GM19397 (cell line): Measurements from ENCODE around the gene SLC25A44.
A peak's percentile ranks its signal among the peaks of the same experiment; 100 is the strongest.

ENCODE experiments used
- ATAC-seq: cut with Tn5 transposase; IDR thresholded peaks from one replicate; pipeline ENCODE4 v1.9.1; 2021; ENCODE audit warnings: mild to moderate bottlenecking, moderate library complexity; ENCODE audit not compliant: unreplicated experiment

SLC25A44 gene, protein sequence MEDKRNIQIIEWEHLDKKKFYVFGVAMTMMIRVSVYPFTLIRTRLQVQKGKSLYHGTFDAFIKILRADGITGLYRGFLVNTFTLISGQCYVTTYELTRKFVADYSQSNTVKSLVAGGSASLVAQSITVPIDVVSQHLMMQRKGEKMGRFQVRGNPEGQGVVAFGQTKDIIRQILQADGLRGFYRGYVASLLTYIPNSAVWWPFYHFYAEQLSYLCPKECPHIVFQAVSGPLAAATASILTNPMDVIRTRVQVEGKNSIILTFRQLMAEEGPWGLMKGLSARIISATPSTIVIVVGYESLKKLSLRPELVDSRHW

DNA sequence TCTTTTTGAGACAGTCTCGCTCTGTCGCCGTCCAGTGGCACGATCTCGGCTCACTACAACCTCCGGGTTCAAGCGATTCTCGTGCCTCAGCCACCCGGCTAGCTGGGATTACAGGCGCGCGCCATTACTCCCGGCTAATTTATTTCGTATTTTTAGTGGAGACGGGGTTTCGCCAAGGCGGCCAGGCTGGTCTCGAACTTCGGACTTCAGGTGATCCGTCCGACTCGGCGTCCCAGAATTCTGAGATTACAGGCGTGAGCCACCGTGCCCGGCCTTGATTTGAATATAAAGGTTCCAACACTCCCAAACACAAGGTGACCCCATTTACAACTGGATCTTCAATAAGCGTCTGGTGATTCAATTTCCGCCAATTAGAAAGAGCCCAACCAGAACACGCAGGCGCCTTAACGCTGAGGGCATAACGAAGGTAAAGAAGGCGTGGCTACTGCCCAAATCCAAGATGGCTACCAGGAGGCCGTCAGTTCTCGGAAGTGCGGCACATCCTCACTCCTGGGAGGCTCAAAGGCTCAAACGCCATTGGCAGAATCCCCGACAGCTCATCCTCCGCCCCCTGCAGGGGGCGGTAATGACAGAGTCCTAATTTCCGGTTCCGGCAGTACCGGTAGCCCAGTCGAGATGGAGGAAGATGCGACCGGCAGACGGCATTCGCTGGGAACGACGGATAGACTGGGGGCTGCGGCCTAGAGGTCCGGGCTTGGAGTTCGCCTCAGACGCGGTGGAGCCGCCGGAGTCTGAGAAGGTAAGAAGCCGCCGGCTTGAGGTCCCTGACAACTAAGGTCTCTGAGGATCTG is at the start of gene SLC25A44:
TSS of gene SLC25A44 (plus strand) at position 617 of the 812 bp plus-strand sequence. CDS start 5,744 bp downstream, outside the sequence.
- ATAC-seq: peak; percentile 93

DNA sequence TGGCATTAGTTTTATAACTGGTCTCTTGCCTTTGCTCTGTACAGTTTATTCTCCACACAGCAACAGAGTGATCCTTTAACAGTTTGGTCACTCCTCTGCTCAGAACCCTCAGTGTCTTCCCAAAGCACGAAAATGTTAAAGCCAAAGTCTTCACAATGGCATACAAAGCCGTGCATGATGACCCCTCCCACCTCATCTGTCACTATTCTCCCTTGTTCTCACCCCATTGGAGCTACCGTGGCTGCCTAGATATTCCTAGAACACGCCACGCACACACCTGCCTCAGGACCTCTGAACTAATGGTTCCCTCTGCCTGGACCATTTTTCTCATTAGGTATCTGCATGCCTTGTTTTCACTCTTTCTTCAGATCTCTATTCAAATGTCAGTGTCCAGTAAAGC is 49.2 kb upstream of the SLC25A44 start:
- no peak for ATAC-seq

DNA sequence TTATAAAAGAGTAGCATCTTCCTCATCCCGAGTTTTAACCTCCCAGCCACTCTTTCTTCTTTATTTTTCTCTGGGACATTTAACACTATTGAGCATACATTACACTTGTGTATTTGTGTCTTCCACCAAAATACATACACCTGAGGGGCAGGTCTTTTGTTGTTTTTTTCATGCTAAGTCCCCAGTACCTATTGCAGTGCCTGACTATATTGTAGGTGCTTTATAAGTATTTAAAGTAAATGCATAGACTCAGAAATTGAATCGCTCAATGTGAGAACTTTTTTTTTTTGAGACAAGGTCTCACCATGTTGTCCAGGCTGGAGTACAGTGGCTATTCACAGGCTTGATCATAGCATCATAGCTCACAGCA is 48.3 kb upstream of the SLC25A44 start:
- no peak for ATAC-seq

DNA sequence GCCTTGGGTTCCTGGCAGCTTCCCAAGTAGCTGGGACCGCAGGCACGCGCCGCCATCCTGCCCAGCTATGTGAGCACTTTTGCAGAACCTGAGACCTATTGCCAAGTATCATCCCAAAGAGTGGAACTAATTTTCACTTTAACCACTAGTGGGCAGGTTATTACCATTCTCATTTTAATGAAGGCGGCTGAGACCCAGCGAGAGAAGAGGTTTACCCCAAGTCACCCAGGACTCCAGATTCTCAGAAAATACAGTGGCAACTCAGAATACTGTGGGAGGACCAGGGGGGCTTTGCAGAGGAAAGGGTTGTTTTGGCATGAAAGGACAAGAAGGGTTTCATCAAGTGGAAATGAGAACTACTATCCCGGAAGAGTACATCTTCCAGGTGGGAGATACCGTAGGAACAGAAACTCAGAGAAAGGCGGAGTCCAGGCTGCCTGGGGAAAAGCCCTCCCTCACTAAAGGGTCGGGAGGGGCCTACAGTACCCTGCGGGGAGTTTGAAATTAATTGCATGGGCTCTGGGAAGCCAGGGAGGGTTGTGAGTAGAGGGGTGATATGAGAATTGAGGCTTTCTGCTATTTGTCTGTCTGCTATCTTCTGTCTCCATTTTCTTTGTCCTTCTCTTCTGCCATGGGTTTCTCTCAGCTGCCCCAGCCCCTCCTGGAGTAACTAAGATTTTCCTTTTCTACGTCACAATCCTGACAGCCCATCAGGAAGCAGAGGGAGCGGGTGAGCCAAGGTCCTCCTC is 47.7 kb upstream of the SLC25A44 start:
- ATAC-seq: no peak

DNA sequence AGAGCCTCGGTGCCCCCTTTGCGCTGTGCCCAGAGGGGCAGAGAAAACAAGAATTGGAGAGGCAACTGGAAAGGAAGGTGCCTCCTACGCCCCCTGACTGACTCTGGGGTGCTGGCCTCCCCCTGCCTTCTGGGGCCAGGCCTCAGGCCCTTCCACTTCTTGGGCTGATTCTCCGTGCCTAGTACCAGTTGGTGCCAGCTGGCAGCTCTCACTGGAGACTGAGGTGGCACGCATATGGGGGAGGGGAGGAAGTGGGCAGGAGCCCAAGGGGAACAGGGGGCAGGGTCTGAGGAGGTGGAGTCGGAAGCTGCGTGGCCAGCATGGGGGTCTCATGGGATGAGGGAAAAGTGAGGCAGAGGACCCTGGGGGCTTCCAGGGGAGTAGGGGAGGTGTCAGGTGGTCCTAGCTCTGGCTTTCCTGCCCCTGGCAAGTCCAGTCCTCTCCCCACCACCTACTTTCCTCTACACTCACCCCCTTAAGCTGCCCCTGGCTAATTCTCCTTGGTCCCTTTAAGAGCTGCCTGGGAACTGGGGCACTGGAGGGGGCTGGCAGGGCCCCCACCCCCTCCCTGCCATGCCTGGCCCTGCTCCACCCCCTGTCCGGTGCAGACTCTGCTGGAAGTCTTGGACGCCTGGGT is 47.0 kb upstream of the SLC25A44 start:
- ATAC-seq: no peak

DNA sequence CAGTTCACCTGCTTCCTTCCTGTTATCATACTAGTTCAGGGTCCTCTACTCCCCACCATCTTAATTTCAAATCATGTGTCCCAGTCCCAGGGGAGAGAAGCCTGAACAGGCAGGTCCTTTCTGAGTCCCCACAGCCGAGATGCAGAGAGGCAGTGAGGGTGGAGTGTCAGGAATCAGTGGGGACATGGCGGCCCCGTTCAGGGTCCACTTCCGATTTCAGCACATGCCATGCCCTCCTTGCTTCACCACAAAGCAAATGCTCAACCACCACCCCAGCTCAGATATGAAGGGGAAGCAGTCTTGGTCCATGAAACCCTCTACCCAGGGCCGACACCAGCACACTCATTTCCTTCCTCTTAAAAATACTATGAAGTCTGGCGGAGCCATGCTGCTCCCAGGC is 45.7 kb upstream of the SLC25A44 start:
- no peak for ATAC-seq

DNA sequence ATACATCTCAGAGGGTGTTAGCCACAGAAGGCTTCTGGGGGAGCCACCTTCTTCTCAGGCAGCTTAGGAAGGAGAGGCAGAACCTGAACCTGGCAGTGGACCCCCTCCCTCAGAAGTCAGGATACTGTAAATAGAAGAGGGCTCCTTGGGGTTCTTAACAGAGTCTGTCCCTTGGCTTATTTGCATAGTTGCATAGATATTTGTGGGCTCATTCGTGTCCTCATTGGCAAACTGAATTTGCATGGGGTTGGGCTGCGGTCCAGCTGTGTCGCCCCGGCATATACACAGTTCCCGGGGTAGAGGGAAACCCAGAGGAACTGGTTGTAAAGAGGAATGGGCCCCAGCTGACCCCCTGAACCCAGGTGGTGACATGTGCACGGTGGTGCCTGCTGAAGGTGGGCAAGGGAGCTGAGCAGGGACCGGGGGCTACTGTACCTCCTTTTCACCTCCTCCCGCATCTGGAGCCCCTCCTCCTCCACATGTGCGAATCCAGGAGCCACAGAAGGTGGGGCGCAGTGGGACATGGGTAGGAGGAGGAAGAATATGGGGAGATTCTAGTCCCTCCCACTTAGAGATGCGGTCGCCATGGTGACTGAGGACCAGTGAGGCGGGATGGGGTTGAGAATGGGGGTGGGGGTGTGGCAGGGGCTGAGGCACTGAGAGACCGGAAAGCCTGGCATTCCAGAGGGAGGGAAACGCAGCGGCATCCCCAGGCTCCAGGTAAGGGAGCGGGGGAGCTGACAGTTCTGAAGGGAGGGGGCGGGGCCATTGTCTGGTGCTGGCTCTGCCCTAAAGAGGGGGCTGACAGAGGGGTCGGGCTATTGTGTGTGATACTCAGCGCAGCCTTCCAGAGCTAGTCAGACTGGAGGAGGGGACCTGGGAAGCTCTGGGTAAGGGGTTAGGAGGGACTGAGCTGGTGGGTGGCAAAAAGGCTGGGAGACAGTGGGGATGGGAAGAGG is 44.3 kb upstream of the SLC25A44 start:
- ATAC-seq: peak; percentile 43

DNA sequence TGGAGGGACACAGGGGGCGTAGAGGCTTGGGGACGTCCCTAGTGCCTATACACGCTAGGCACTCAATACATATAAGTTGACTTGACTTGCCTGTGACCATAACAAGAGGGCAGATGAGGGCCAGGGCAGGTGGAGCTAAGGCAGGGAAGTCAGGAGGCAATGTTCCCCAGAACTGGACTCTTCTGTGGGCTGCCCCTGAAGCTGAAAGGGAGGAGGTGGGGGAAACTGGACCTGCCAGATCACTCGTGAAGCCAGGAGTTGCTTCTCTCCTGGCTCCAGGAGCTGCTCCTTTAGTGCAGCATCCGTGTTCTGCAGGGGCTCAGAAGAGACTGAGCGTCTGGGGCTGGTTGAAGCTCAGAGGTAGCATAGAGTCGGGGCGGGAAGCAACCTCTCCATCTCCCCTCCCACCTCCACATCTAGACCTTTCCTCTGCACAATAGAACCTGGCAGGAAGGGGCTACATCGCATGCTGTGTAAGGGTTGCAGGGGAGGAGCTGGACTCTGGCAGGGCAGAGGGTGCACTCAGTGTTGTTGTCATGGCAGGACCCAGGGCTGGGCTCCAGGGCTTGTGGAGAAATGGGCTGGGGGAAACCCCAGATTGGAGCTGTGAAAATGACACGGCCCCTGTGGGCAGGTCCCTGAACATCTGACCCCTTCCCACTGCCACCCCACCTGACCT is 43.4 kb upstream of the SLC25A44 start:
- no peak for ATAC-seq

DNA sequence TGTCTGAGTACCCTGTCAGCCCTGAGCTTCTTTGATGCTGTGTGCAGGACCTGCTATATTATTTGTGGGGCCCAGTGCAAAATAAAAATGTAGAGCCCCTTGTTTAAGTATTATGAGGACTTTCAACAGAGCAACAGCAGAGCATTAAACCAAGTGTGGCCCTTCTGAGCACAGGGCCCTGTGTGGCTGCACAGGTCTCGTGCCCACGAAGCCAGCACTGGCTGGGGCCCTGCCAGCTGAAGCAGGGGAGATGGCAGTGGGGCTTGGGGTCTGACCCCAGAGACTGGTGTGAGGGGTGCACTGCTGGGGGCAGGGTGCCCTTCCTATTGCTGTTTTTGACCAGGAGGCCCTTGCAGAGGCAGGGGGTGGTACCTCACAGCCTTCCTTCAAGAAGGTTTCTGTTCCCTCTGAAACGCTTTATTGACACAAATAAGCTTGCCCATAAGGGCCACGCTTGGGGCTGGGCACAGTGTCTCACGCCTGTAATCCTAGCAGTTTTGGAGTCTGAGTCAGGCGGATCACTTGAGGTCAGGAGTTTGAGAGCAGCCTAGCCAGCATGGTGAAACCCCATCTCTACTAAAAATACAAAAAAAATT is 42.7 kb upstream of the SLC25A44 start:
- no peak for ATAC-seq

DNA sequence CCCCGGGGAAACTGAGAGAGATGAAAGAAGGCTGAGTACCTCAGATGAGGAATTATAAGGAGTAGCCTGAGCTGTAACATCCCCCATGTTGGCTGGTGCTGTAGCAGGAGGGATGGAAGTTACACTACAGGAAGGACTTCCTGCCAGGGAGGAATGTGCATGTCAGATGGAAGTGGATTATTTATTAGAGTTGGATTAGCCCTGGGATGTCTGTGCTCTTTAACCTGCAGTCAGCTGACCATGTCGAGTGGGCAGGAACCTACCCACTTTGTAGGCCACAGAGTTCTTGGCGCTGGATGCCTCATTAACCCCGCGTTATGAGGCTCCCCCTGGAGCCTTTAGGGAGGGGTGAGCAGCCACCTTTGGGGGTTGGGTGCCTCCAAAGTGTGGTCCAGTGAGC is 41.3 kb upstream of the SLC25A44 start:
- no peak for ATAC-seq

DNA sequence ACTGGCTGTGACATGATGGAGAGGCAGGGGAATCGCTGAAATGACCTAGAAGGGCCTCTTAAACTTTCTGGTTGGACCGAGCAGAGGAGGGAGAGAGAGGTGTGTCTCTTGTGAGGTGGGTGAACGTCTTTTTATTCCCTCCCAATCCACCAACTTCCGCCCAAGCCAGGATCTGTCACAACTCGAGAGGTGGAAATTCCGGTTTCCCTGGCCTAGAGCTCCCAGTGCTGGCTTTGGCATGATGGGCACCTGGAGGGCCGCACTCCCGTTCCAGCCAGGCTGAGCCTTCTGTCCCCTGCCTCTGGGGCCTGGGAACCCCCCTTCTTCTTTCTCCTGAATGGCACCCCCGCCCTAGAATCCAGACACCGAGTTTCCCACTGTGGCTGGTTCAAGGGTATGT is 40.5 kb upstream of the SLC25A44 start, which contains the start of gene SEMA4A:
TSS of gene SEMA4A (plus strand) at position 224 of the 400 bp plus-strand sequence. CDS start 994 bp downstream, outside the sequence.
- ATAC-seq: no peak

DNA sequence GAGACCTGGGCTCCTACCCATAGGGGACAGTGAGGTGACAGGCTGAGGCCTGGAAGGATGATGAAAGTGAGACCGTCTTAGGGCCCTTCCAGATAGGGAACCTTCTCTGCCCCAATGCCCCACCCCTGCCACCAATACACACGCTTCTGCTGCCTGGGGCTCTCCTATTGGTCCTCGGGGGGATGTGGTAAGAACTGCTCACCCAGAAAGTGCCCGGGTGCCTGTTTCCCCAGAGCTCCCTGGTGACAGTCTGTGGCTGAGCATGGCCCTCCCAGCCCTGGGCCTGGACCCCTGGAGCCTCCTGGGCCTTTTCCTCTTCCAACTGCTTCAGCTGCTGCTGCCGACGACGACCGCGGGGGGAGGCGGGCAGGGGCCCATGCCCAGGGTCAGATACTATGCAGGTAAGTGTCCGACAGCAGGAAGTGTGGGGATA is 39.6 kb upstream of the SLC25A44 start:
- peak; percentile 44 for ATAC-seq

DNA sequence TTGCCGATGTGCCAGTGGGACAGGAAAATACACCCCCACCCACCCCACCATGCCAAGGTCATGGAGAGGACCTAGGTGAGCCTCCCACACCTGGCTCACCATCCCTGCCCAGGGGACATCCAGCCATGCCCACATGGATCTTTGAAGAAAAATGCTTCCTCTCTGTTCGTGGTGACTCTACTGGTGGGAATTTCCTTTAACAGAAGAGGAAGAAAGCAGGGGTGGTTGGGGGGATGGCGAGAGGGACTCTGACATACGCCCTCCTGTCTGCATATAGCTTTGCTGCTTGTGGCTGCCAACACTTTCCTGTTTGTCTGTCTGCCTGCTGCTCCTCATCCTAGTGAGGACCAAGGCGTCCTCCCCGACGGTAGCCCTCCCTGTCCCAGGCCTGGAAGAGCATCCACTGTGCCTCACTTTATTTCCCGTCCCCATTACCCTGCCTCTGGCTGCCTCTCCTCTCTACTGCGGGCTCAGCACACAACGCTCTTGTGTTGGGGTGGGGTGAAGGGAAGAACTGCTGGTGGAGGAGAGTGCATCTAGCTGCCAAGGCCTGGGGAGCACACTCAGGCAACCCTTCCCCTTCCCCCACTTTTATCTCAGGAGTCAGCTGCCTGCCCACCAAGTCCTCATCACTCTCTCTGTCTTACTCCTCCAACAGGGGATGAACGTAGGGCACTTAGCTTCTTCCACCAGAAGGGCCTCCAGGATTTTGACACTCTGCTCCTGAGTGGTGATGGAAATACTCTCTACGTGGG is 38.0 kb upstream of the SLC25A44 start:
- no peak for ATAC-seq

DNA sequence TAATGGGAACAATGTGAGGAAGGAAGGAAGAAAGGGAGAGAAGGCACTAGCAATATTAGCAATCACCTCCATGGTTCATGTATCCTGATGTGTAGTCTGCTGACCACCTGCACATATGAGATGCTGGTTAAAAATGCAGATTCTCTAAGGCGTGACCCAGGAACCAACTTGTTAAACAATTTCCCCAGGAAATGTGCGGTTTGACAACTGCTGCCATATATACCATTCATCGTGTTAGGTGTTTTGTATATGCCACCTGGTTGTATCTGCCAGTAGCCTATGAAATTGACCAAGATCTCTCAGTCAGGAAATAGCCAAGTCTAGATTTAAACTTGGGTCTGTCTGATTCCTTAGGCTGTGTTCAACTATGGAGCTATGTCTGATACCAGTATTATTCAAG is 36.4 kb upstream of the SLC25A44 start:
- no peak for ATAC-seq

DNA sequence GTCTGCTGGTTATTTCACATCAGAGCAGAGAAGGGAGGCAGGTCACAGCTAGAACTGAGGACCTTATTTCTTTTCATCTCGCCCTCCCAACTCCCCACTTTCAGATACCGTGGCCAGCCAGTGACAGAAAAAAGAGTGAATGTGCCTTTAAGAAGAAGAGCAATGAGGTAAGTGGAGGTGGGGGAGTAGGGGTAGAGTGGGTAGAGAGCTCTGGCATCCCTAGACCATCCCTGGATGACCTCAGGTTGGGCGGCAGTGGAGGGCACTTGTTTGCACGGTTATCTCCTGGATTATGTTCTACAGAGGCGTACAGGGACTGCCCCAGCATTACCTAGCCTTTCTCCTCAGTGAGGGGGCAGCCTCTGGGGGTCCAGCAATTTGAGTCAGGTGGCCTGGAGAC is 35.9 kb upstream of the SLC25A44 start:
- ATAC-seq: no peak

DNA sequence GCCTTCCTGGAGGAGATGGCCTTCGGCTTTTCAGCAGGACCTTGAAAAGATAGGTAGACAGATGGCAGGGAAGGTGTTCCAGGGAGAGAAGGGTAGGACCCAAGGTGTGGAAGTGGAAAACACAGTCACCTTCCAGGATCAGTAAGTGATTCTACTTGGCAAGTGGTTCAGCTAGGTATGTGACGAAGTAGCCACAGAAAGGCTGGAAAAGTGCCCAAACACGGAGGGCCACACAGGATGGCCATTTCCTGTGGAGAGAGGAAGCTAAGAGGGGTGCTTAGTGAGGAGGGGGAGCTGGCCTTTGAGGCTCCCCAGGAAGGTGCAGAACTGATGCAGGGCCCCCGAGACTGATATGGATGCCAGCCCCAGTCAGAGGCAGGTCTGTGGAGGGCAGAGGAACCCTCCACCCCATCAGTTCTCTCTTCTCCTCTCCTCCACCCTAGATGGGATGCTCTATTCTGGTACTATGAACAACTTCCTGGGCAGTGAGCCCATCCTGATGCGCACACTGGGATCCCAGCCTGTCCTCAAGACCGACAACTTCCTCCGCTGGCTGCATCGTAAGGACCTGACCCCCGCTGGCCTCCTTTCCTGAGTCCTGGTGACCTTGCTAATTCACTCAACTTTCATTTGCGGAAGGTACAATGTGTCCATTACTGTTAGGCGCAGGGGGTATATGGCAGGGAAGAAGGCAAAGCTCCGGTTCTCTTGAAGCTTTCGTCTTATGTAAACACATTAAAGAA is 33.7 kb upstream of the SLC25A44 start:
- no peak for ATAC-seq

DNA sequence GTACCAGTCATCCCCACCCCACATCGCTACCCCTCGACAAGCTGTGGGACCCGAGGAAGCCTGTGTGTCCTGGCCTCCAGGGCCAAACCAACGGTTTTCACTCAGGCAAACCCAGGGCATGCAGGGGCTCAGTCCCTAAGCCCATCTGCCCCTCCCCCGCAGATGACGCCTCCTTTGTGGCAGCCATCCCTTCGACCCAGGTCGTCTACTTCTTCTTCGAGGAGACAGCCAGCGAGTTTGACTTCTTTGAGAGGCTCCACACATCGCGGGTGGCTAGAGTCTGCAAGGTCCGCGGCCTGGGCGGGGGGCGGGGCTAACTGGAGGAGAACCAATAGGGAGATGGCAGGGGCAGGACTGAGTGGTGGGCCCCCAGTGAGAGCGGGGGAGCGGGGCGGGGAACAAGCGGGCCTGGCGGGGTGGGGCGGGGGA is 33.1 kb upstream of the SLC25A44 start:
- ATAC-seq: no peak
